ENCODE results near the gene TOM1.

DNA sequence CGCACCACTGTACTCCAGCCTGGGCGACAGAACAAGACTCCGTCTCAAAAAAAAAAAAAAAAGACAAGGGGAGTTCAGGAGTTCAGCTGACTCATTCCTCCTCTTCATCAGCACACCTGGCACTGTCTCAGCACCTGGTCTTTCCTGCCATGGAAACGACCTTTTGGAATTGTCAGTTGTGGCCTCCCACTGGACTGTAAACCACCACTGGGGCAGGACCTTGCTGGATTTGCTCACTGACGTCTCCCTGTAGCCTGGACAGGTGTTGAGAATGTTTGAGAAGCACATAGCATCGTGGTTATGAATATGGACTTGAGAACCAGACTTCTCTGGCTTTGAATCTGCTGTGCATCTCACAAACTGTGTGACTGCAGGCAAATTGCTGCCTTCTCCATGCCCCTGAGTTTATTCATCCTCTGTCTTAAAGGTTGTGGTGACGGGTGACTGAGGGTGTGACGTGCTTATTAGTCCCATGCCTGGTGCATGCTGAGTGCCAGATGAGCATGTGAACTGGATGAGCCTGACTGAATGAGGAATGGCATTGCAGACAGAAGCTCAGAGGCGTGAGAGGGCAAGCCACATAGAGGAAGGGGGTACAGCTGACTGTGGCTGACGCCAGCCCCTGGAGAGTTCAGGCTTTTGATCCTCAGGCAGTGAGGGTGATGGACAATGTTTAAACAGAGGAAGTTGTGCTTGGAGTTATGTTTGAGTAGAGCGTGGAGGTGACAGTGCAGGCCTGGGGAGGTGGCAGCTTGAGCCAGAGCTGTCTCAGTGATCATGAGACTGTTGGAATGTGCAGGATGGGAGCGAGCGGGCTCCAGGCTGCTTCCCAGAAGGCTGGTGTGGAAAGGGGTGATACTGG lies 12.7 kb downstream of the TOM1 start:
- no peak for TF ChIP-seq POLR2A (IDR thresholded peaks at IDR 0.05)
- TF ChIP-seq, protein P1, sequence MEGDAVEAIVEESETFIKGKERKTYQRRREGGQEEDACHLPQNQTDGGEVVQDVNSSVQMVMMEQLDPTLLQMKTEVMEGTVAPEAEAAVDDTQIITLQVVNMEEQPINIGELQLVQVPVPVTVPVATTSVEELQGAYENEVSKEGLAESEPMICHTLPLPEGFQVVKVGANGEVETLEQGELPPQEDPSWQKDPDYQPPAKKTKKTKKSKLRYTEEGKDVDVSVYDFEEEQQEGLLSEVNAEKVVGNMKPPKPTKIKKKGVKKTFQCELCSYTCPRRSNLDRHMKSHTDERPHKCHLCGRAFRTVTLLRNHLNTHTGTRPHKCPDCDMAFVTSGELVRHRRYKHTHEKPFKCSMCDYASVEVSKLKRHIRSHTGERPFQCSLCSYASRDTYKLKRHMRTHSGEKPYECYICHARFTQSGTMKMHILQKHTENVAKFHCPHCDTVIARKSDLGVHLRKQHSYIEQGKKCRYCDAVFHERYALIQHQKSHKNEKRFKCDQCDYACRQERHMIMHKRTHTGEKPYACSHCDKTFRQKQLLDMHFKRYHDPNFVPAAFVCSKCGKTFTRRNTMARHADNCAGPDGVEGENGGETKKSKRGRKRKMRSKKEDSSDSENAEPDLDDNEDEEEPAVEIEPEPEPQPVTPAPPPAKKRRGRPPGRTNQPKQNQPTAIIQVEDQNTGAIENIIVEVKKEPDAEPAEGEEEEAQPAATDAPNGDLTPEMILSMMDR (IDR thresholded peaks at IDR 0.05), result no peak
